Bronchial epithelial cell (primary cell): ENCODE data around the gene COL13A1. TPM values are rescaled to one million over a fixed set of nuclear protein-coding genes. Genes with fewer than 3 reads are reported as not detected.

Experiments
- DNase-seq: peaks from one replicate; pipeline ENCODE4 v3.0.0-alpha.2; 2010; ENCODE audit warnings: low read depth
- FAIRE-seq: peaks from 2 replicates; lab custom pipeline; 2011; peaks lifted over from hg19 to GRCh38; lab: Jason Lieb, UNC
- H3K27me3 ChIP-seq: 2 replicates; pipeline ENCODE4 v1.5.1; 2011; ENCODE audit warnings: low read length; ENCODE audit not compliant: control insufficient read depth, insufficient read depth
- H3K36me3 ChIP-seq: 2 replicates; pipeline ENCODE4 v1.5.1; 2011; ENCODE audit warnings: low read length; ENCODE audit not compliant: control insufficient read depth, insufficient read depth
- H3K4me3 ChIP-seq: 2 replicates; pipeline ENCODE4 v1.5.1; 2011; ENCODE audit warnings: mild to moderate bottlenecking, low read depth, low read length, control low read depth
- total RNA-seq: library from RNA; depleted of rRNA; stranded (reverse); fragments of >200 nt; gene quantifications from 2 replicates; pipeline ENCODE4 v1.2.1, GENCODE V29; 2014
- TF ChIP-seq, protein P1 (sequence below): IDR thresholded peaks from 2 replicates; pipeline ENCODE4 v1.5.1; 2011; ENCODE audit warnings: mild to moderate bottlenecking, moderate library complexity, low read length, control low read depth, inconsistent platforms; ENCODE audit not compliant: insufficient read depth, severe bottlenecking

Gene COL13A1
- total RNA-seq, 1 donor from 2014 or later: under 0.01 TPM

DNA sequence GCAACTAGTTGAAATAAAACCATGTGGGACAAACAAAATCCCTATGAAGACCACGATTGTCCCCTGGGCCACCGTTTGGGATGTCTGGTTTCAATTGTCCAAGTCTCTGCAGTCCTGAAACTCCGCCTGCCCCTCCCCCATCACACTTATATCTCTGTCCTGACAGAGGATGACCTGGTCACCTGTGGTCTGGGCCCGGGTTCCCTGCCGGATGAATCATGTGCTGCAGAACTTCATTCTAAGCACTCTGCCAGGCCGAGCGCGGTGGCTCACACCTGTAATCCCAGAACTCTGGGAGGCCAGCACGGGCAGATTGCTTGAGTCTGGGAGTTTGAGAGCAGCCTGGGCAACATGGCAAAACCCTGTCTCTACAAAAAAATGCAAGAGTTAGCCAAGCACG is 91.1 kb downstream of the COL13A1 start:
- no peaks in the 10 kb centered on the region for H3K36me3 ChIP-seq
- FAIRE-seq (no peak), DNase-seq (no peak)
- H3K27me3 ChIP-seq: peaks cover 8% of the 10 kb centered on the region
- no peak overlapping the region for H3K4me3 ChIP-seq
- TF ChIP-seq, protein P1, sequence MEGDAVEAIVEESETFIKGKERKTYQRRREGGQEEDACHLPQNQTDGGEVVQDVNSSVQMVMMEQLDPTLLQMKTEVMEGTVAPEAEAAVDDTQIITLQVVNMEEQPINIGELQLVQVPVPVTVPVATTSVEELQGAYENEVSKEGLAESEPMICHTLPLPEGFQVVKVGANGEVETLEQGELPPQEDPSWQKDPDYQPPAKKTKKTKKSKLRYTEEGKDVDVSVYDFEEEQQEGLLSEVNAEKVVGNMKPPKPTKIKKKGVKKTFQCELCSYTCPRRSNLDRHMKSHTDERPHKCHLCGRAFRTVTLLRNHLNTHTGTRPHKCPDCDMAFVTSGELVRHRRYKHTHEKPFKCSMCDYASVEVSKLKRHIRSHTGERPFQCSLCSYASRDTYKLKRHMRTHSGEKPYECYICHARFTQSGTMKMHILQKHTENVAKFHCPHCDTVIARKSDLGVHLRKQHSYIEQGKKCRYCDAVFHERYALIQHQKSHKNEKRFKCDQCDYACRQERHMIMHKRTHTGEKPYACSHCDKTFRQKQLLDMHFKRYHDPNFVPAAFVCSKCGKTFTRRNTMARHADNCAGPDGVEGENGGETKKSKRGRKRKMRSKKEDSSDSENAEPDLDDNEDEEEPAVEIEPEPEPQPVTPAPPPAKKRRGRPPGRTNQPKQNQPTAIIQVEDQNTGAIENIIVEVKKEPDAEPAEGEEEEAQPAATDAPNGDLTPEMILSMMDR: no peak

DNA sequence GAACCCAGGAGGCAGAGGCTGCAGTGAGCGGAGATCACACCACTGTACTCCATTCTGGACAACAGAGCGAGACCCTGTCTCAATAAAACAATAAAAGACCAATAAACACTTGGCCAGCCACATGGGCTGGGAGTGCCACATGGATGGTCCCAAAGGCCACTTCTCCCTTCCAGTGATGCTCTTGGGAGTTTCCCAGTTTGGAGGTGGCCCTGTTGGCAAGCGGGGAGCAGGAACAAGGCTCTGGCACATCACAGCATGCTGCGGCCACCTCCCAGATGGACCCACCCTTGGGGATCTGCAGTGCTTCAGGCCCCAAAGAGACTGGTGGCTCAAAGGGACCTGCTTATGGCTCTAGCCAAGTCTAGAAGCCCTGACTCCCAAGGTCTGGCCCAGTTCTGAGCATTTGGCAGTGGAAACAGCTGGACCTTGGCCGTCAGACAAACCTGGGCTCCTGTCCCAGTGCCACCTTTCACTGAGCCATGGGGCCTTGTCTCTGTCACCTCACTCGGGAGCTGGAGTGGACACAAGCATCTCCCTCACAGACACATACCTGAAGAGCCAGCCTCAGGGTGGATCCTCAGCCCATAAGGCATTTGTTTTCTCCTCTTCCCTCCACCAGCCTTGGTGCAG is 91.7 kb downstream of the COL13A1 start:
- TF ChIP-seq, protein P1: no peak

DNA sequence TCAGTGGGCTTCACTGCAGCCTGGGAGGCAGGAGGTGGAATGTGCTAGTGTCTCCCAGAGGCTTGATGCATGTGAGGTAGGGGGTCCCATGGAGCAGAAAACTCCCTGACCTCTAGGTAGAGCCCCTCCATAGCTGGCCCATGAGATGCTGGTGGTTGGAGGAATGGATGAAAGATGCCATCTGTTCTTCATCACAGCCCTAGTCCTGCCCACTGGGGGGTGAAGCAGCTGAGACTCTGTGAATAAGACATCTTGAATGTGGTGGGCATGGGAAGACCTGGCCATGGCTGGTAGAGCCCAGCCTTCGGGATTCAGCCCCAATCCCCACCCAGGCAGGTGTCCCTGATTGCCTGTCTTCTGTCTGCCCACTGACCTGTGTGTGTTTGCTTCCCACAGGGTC is 92.5 kb downstream of the COL13A1 start:
- Histone ChIP-seq H3K27me3 (peaks cover 7% of the 10 kb centered on the region), H3K36me3 (no peaks in the 10 kb centered on the region), H3K4me3 (no peak overlapping the region)
- DNase-seq (no peak), FAIRE-seq (peak; percentile 76)
- TF ChIP-seq, protein P1: no peak

More for the DNA sequence above, 91.7 kb downstream of the COL13A1 start:
- DNase-seq: no peak
- no peaks in the 10 kb centered on the region for H3K36me3 ChIP-seq
- FAIRE-seq: no peak
- H3K27me3 ChIP-seq: peaks cover 8% of the 10 kb centered on the region
- no peak overlapping the region for H3K4me3 ChIP-seq

DNA sequence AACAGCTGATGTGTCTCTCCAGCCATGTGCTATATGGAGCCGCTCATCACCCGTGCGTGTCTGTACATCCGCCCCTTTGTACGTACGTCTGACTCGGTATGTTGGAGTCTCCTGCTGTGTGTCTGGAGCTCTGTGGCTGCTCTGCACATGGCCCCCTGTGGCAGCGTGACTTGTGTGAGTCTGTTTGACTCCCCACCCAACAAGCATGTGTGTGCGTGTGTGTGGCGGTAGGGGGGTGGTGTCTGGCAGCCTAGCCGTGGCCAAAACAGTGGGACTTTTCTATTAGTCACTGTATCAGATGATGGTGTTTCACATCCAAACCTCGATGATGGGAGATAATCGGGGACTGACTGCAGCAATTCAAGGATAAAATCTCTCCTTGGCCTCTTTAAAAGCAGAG is 94.1 kb downstream of the COL13A1 start:
- FAIRE-seq: no peak
- TF ChIP-seq, protein P1: no peak

DNA sequence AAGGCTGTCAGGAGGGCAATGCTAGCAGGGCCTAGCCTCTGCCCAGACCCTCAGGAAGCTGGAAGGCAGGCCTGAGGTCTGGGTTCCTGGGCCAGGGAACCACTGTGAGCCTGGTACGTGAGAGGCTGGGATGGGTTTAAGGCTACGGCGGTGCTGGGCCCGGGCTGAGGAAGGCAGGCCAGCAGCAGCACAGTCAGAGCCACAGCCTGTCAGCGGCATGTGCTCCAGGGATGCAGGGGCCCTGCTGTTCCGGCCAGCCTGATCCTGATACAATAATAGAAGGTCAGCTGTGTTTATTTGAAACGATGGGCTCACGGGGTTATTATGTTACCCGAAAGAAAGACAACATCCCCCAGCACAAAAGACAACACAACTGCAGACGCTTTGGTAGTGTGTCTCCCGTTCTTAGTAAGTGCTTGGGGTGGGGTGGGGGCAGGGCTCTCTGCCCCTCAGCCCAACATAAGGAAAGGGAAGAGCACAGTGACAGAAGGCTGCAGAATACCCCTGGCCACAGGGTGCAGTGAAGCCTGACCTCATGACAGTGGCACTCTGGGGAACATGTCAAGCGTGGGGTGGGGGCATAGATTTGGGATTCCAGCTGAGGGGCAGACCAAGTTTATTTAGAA is 95.0 kb downstream of the COL13A1 start:
- DNase-seq (no peak), FAIRE-seq (no peak)
- Histone ChIP-seq H3K4me3 (no peak overlapping the region), H3K36me3 (no peaks in the 10 kb centered on the region), H3K27me3 (peaks cover 5% of the 10 kb centered on the region)
- TF ChIP-seq, protein P1: no peak

More for the DNA sequence above, 94.1 kb downstream of the COL13A1 start:
- Histone ChIP-seq H3K36me3 (no peaks in the 10 kb centered on the region), H3K4me3 (no peak overlapping the region), H3K27me3 (peaks cover 5% of the 10 kb centered on the region)
- no peak for DNase-seq
